Measurements from ENCODE around the gene DNPEP. TPM values are rescaled to one million over a fixed set of nuclear protein-coding genes. Genes with fewer than 3 reads are reported as not detected.

The DNPEP gene
- total and polyA plus RNA-seq, 2 of the 8 experiments (the other 6 are each of a cell fraction or from before 2014, with no cell fraction given) = 59.8 to 109 TPM

DNA sequence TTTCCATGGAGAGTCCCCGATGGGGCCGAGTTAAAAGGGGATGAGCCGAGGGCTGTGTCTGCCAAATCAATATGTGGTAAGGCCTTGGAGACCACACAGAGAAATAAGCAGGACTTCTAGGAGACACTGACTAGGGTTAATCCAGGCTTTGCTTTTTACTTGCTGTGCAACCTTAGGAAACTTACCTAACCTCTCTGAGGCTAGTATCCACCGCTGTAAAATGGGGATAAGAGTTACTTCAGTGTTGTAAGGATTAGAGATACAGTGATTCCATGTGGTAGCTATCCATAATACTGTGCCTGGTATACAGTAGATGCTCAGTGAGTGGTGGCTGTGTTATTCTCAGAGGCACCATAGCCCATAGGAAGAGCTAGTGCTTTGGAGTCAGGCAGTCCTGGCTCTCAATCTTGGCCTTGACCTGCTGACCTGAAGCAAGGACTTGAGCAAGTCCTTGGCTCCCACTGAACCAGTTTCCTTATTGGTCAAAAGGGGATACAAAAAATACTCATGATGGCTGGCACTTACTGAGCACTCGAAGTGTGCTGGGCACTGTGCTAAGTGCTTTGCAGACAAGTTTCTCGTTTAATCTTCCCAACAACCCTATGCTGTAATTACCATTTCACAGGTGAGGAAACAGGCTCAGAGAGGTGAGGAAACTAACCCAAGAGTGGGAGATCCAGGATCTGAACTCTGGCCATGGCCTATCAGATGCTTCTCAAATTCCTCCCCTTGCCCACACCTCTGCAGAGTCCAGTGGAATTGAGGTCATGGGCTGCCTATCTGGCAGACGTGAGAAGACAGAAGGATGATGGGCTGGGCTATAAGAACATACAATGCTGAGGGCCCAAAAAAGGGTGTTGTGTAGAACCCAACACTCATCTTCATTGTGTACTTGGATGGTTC lies 18.5 kb upstream of the DNPEP start:
- Histone ChIP-seq H3K23ac (ENCODE audit: insufficient read length) (no peak overlapping the region), H3K9ac (replicated peaks in 1 of 4; ENCODE audit: extremely low read depth in 1 of 4, low read depth in 3 of 4, low read length in 3 of 4) (no peak overlapping the region), H3K23me2 (ENCODE audit: low read depth, low read length) (no peaks in the 10 kb centered on the region), H4K8ac (ENCODE audit: extremely low read depth, insufficient read depth, low read length) (no peak overlapping the region), H2BK15ac (ENCODE audit: low read length) (no peak overlapping the region), H3K9me3 (ENCODE audit: insufficient read depth in 2 of 2, low read depth in 1 of 2, low read length in 1 of 2) (no peaks in the 10 kb centered on the region), H3K79me2 (ENCODE audit: control insufficient read depth in 1 of 2, insufficient read depth in 2 of 2, low read length in 2 of 2) (no peaks in the 10 kb centered on the region), H3K36me3 (ENCODE audit: control insufficient read depth in 2 of 4, insufficient read depth in 4 of 4, low read length in 3 of 4) (no peaks in the 10 kb centered on the region), H4K5ac (ENCODE audit: insufficient read length, low read depth, low read length) (no peak overlapping the region), H3K4me3 (ENCODE audit: extremely low read depth in 1 of 4, insufficient read depth in 2 of 4, low read depth in 3 of 4, low read length in 4 of 4) (no peak overlapping the region), H3K4me2 (ENCODE audit: insufficient read depth in 1 of 2, low read depth in 2 of 2, low read length in 2 of 2) (no peak overlapping the region), H3K27me3 (replicated peaks in 1 of 4; ENCODE audit: control insufficient read depth in 3 of 4, extremely low read depth in 1 of 4, insufficient read depth in 3 of 4, low read length in 3 of 4) (peaks cover 0 to 2% (median 0%) of the 10 kb centered on the region in 4 experiments; a peak in 1 of 7 replicates), H3K18ac (ENCODE audit: extremely low read depth, low read length) (no peak overlapping the region), H2AK5ac (ENCODE audit: low read depth, low read length) (0 out of 2 replicates have a peak overlapping the region, but pooled peaks have one; percentile 26), H4K20me1 (replicated peaks in 1 of 2; ENCODE audit: control insufficient read depth in 1 of 2, insufficient read depth in 2 of 2, low read length in 2 of 2) (no peaks in the 10 kb centered on the region), H3K79me1 (ENCODE audit: low read depth, low read length) (no peaks in the 10 kb centered on the region), H3K4ac (replicated peaks; ENCODE audit: insufficient read length, low read depth, low read length) (peak overlapping the region; percentile 42), H2AFZ (ENCODE audit: low read length) (no peak overlapping the region), H2BK120ac (replicated peaks; ENCODE audit: low read depth, low read length) (no peak overlapping the region), H3K27ac (ENCODE audit: low read depth, low read length) (no peak overlapping the region), H2BK20ac (ENCODE audit: low read length) (no peak overlapping the region), H2BK5ac (ENCODE audit: low read depth, low read length) (no peak overlapping the region), H3K14ac (ENCODE audit: insufficient read length) (no peak overlapping the region), H3K4me1 (replicated peaks in 1 of 4; ENCODE audit: control insufficient read depth in 3 of 4, insufficient read depth in 4 of 4, low read length in 3 of 4) (peaks cover 0 to 16% (median 6%) of the 10 kb centered on the region in 4 experiments; a peak in 6 of 7 replicates), H2BK12ac (ENCODE audit: low read depth, low read length) (no peak overlapping the region), H3K56ac (replicated peaks; ENCODE audit: insufficient read length, low read depth, low read length) (no peak overlapping the region), H4K91ac (replicated peaks; ENCODE audit: insufficient read length, low read length) (no peak overlapping the region)
- ChIA-PET CTCF (ENCODE audit: partially characterized antibody) (interaction anchor here (0.8 to 13.0 kb wide), 15 partner anchors 10 to 120 kb away, joined by 3 to 407 read pairs (median 49); partner anchors contain the start of genes DES, DNPEP, GMPPA and SPEG), POLR2A (ENCODE audit: partially characterized antibody) (interaction anchor here (1.0 to 1.2 kb wide), 2 partner anchors 11 to 40 kb away, joined by 3 to 4 read pairs; no protein-coding TSS in a partner anchor)
- TF ChIP-seq KDM1A (IDR thresholded peaks at IDR 0.05; ENCODE audit: borderline replicate concordance, low read length) (peak; percentile 85; the same call in 1 of the 2 replicates), SUZ12 (IDR thresholded peaks at IDR 0.05; ENCODE audit: low read length) (no peak)
- no peak for FAIRE-seq
- DNase-seq (ENCODE audit: low read depth in 1 of 2, low spot score in 2 of 2) = no peak
- WGBS, 2 experiments (ENCODE audit: extremely low coverage in 1 of 2, insufficient coverage in 1 of 2, insufficient read length in 1 of 2, insufficient replicate concordance in 2 of 2, low coverage in 1 of 2, low lambda C conversion rate in 2 of 2, missing lambda C conversion rate in 1 of 2) = 93% methylated on average over 7 of the region's 7 CpGs; no CpG with 5 or more reads in 1 of the 2 experiments

Measured in H1 (cell line).